UCSD-AML1 (cell line): ENCODE measurements around the gene ADGB.

Experiments used
- DNase-seq: peaks from one replicate; lab custom pipeline; 2025; ENCODE audit not compliant: unreplicated experiment; lab: John Stamatoyannopoulos, UW

ADGB gene

DNA sequence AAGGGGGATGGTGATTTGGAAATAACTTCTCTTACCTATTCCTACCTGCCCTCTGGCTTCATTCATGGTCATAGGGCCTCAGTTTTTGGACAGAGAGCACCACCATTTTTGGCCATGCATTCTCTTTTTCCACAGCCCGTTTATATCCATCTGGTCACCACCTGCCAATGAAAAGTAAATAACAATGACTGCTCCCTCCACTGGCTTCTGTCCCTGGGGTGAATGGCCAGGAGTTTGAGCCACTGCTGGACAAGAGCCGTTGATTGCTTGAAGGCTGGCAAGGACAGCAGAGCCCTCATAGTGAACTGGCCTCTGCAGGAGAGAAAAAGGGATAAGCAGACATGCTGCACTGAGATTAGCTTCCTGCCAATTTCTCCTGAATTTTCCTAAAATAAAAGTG lies 261.8 kb downstream of the ADGB start:
- no peak for DNase-seq

DNA sequence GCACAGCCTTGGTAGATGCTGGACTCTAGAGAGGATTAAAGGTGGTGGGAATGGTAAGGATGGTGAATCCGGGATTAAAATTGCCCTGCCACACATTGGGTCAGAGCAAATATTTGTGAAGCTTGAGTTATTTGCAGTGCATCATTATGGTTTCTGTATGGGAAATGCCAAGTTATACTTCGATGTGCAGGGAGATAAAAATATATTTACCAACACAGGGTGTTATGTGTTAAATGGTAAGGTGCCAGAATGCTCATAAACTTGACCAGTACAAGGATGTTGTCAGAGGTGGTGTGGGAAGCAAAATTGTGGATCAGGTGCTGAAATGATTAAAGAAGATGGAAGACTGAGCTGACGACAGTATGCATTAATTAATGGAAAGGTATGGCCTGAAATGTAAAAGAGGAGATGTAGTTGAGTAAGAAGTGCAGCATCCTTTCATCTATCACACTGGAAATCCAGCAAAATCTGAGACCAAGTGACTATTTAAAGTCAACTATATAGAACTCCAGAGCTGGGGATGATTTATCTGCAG lies 262.3 kb downstream of the ADGB start:
- DNase-seq, result no peak

DNA sequence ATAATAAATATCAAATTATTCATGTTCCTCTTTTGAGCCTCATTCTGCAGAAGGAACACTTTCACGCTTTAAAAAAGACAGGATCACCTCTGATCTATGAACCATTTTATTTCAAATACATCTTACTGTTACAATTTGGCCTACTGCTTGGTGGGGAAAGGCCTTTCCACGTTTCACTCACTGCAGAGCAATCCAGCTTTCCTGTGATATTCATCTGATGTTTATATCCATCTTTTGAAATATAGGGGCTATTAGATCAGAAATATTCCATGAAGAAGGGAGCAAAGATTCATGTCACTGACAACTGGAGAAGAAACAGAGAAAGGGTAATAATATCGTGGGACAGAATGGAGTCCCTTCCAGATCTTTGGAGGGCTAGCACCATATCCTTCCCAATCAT lies 262.9 kb downstream of the ADGB start:
- no peak for DNase-seq

DNA sequence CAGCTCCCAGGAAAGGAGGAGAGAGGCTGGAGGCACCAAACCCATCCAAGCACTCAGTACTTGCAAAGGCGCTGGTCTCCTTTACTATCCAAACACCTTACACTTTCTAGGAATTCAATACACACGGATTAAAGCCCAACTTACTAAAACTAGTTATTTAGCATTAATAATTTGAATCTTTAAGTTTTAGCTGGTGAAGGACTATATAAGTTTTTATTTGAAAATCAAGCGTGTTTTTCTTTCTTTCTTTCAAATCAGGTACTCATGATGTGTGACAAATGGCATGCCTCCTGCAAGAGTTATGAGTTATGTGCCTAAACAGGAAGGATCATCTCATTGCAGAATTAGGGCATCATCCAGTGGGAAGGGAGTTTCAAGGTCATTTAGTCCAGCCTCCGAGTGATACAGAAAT lies 263.7 kb downstream of the ADGB start:
- no peak for DNase-seq

DNA sequence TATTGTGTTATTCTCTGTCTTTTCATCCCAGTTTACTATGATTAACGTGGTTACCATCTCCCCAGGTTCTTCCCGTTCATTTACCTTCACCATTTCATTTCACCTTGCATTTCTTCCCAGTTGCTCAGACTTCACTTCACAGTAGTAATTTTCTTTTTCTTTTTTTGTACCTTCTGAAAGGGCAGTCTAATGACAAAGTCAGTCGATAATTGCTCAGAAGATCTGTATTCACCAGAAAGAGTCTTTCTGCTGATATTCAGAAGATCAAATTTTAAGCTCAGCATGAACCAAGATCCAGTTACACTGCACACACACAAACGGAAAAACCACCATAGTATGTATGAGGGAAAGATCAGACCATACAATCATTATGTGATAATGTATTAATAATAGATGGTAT lies 265.5 kb downstream of the ADGB start:
- DNase-seq, result no peak

DNA sequence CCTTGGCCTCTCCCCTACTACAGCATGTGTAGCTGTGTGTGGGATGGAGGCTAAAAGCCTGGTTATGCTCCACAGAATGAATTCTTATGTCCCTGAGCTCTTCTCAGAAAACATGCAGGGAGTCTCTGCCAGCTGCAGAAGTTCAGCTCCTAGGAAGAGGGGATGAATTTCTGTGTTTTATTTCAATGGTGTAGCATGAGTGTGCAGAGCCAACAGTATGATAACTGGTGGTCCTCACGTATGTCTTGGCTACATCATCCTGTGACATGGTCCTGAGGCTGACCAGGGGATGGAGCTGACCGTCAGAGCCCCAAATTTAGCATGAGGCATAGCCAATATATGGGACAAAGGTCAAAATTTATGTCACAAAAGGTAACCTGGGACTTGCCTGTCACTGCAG lies 266.1 kb downstream of the ADGB start:
- no peak for DNase-seq
